HG03196 (cell line): ENCODE measurements around the gene IFIT1B.
A peak's percentile ranks its signal among the peaks of the same experiment; 100 is the strongest.

Experiments used
- ATAC-seq: cut with Tn5 transposase; IDR thresholded peaks from one replicate; pipeline ENCODE4 v1.9.1; 2021; ENCODE audit not compliant: unreplicated experiment

The IFIT1B gene

DNA sequence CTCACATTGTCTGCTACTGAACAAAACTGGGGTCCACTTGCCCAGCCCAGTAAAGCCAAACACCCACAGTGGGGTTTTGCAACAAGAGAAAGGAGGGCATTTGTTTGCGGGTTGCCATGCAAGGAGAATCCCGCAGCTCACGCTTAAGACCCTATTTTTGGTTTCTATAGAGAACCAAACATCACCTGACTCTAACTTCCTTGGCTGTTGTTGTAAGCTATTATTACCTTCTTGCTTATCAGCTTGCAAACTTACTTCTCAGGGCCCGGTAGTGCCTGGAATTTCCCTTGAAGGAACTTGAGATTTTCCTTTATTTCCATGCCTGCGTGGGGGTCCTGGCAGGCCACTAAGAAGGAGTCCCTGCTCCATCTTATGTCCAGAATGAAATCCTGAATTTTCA, 29.4 kb upstream of the IFIT1B start:
- no peak for ATAC-seq

DNA sequence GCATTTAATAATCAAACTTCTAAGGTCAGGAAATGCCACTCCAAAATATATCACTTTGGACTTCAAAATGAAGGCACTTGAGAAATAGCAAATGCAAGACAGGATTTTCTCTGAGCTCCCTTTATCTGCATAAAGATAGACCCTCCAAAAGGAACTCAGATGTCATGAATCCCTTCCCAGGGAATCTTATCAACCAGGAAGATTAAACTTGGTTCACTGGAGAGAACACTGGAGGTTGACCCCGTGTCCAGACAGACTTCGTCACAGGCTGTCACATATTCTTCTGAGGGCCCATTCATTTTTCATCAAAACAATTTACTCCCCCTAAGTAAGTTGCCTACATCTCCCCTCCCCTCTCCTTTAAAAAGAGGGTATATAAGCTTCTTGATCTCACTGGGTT, 28.9 kb upstream of the IFIT1B start:
- no peak for ATAC-seq

DNA sequence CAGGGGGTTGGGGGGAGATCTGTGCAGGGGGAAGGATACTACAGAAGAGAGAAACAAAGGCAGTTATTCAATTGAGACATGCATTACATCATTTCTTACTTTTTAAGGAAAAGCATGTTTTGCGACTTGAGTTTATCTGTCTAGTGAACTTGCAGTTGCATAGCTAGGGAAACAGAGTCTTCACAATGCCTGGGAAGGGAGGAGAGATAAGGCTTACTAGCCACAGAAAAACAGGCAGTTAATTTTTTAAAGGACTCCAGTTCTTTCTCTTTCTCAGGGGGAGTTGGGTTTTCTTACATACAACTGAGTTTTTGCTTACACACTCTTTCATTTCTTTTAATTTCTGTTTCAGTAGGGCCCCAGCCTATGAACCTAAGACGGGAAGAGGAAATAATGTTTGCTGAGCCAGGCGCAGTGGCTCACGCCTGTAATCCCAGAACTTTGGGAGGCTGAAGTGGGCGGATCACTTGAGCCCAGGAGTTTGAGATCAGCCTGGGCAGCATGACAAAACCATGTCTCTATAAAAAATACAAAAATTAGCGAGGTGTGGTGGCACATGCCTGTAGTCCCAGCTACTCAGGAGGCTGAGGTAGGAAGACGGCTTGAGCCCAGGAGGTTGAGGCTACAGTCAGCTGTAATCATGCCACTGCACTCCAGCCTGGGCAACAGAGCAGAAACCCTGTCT, 27.1 kb upstream of the IFIT1B start:
- peak; percentile 24 for ATAC-seq

GRCh38 chr10:89351412-89351779, 26.5 kb upstream of the IFIT1B start:
- peak; percentile 65 for ATAC-seq

- no peak for ATAC-seq
Measured at GRCh38 chr10:89351780-89352597, 25.9 kb upstream of the IFIT1B start.

DNA sequence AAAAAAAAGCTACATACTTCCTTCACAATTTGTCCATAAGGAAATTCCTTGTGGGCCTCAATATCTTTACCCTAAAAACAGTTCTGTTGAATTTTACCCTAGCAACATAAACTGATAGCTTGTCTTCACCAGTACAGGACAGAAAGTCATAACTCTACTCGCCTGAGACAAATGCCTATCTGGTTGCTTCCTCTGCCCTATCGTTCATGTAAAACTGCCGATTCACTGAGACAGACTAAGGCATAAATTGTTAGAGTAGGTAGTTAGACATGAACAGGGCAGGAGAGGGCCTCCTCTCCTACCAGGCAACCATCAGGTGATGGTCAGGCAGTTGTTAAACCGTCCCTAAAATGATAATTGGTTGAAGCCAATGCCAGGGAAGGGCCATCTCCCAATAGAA, 25.1 kb upstream of the IFIT1B start:
- no peak for ATAC-seq

GRCh38 chr10:89355394-89355931, 22.4 kb upstream of the IFIT1B start:
- no peak for ATAC-seq

GRCh38 chr10:89357096-89357495, 20.8 kb upstream of the IFIT1B start:
- ATAC-seq: no peak

- ATAC-seq: no peak
Measured at GRCh38 chr10:89357975-89358374, 19.9 kb upstream of the IFIT1B start.

DNA sequence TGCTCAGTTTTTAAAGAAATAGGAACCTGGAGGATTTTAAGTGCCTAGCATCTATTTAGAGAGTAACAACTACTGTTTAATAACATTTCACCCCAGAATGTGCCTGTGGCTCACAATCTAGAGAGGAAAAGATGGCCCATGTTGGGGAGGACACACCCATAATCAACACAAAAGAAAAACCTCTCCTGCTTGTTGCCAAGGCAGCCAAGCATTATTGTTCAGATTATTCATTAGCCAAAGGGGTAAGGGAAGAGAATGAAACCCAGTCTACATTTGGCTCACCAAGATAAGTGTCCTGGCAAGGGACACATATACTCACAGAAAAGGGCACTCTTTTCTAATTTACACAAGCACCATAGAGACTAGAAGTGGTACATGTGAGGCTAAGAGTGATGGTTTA, 17.7 kb upstream of the IFIT1B start:
- no peak for ATAC-seq

- ATAC-seq: no peak
Measured at GRCh38 chr10:89362929-89363328, 14.9 kb upstream of the IFIT1B start.

DNA sequence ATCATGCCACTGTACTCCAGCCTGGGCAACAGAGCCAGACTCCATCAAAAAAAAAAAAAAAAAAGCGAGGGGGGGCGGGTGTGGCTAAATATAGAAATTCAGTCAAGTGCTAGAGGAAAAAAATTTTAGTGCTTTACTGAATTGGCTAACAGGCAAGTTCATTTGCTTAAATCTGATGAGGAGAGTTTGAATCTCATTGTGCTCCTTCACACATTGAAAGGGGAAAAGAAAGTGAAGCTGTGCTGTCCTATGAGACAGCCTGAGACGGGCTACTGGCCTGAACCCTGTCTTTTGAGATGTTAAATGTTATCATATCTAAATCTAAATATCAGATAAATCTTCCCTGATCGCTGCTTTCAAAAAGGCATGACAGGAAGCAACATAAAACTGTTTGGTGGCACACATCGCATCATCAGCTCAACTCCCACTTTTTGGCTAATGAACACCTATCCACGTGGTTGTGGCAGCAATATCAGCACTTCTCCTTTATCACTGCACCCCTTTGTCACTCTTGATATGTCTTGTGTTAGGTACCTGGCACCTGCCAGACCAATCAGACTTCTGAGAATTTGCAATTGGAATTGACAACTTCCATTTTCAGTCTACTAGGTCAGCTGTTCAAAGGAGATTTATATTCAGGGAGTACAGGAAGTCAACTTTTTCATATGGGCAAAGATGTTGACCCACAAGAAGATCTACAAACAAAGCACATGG, 14.0 kb upstream of the IFIT1B start:
- no peak for ATAC-seq

DNA sequence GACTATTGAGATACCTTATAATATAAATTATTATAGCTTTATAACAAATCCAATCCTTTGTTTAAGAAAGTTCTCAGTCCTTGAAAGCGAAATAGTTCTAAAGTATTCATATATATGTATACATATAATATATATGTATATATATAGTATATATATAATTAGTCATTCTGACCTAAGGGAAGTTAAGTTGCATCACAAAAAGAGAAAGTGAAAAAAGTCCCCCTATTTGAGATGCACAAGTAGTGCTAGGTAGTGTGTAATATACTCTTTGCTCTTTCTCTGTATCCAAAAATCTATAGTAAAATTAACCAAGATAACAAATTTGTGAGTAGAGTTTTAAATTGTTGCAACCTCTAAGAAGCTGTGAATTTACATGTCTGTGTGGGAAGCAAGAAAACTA, 13.3 kb upstream of the IFIT1B start:
- no peak for ATAC-seq

DNA sequence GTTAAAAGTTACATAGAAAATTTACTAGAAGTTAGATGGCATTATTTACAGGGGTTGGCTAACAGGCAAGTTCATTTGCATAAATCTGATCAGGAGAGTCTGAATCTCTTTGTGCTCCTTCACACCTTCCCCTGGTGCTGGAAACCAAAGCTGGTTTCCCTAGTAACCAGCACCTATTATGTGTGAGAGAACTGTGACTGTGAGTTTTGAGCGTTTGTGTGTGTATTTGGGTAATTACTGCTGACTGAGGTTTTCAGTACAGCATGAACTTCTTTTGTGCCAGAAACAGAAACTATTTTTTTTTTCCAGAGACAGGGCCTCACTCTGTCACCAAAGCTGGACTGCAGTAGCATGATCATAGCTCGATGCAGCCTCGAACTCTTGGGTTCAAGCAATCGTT, 10.3 kb upstream of the IFIT1B start:
- ATAC-seq: peak; percentile 62

GRCh38 chr10:89368129-89368528, 9.7 kb upstream of the IFIT1B start:
- no peak for ATAC-seq

DNA sequence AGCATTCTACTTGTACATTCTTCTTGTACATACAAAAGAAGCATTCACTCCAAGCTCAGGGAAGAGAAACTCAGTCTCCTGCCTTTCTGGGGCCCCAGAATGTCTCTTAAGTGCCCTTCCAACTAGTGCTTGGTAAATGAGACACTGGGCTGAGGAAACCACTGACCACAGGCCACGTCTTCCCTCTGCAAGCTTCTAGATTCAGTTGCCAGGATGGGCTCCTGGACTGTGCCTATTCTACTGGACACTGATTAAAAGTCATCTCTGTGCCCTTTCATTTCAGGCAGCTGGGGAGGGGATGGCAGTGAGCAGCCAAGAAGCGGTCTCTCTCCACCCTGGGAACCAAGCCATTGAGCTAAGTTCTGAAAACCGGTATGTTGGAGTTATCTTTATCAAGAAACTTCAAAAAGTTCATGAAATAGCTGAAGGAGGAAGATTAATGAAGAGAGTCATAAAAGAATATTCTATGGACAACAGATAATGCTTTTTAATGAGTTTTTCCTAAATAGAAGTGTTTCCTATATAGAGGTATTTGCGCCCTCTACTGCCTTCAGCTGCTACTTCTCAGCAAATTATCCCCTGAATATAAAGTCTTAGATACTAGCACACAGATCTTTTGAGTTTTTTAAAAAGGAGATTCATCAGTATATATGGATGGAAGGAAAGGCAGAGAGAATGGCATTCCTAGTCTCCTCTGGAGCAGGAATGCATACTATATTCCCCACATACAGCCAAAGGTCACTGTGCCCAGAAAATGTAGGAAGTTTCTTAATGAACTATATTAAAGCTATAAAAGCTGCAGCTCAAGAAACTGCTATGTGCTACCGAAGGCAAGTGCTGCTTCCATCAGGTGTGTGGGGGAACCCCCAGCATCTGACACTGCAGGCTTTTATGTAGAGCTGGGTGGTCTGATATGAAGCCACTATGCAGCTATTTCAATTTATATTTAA, 8.4 kb upstream of the IFIT1B start:
- ATAC-seq: no peak

- ATAC-seq: no peak
Measured at GRCh38 chr10:89371079-89371478, 6.8 kb upstream of the IFIT1B start.

DNA sequence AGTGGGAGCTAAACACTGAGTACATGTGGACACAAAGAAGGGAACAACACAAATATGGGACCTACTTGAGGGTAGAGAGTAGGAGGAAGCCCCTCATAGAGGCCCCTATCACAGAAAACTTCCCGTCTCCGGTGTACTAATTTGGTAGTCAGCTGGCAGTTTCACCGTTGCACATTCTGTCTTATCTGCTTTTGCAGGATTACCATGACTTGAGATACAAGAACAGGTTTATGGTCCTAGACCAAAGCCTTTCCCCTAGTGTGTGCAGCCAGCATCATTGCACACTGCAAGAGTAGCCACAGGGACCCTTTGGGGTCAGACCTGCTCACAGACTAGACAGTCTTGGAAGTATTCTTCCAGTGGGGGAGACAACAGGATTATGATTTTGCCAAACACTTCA, 5.9 kb upstream of the IFIT1B start:
- no peak for ATAC-seq

DNA sequence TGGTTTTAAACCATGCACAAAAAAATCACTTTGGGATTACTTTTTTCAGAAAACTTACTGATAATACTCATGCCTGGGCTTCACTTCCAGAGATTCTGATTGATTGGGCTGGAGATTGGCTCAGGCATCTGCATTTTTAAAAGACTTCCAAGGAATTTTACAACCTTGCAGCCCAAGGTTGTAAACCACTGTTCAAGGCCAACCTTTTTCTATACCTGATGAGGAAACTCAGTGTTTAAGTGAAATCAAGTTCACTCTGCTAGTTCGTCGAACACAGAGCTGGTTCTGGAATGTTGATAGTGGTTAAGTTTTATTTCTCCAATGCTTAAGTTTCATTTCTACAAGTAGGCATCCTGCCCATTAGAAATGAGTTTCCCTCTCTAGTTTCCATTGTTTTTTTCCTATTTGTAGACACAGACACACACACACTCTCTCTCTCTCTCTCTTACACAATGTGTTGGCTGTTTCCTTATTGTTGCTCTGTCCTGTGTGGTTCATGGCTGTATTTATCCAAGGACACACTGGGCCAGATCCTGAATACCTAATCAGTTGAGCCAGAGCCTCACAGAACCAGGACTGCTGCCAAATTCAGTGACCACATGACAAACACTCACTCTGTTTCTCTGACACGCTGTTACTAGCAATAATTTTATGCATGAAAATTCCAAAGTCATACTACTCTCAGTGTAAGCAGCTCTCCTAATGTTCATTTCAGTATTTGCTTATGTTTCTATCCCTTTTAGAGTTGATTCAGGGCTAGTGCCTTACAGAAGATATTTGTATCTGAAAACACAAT, 3.7 kb upstream of the IFIT1B start:
- ATAC-seq: no peak

DNA sequence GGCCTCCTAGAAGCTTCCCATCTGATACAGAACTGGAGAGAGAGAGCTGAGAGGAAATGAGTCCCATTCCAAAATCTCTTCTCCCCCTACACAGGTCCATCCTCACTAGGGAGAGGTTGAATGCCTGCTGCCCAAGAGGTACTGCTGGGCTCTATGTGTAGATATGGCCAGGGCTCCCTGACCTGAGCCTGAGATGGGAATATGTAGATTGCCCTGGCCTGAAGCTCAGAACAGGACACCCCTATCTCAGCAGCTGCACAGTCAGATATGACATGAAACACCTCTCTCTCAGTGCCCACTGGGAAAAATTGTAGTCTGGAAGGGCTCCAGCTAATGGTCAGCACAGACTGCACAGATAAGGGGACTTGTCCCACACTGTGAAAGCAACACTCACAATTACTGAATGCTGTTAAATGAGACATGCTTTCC, 3.1 kb upstream of the IFIT1B start:
- ATAC-seq: no peak
